Tongue (tissue), 2 donors: ENCODE measurements around the gene UTP14C. TPM values are rescaled to one million over a fixed set of nuclear protein-coding genes. Genes with fewer than 3 reads are reported as not detected.
"Not testable (repeated sequence)": the region's sequence is repeated elsewhere in the genome, so short reads cannot be mapped to it uniquely, and the experiment has no call there.

Source experiments
- DNase-seq: peaks from one replicate; pipeline ENCODE4 v3.0.0-alpha.2; 2015
- total RNA-seq: library from RNA; depleted of rRNA; stranded (reverse); fragments of >200 nt; gene quantifications from one replicate; pipeline ENCODE4 v1.2.3, GENCODE V29; 2014

The UTP14C gene
- total RNA-seq, 1 donor from 2014 or later: 29.5 TPM

DNA sequence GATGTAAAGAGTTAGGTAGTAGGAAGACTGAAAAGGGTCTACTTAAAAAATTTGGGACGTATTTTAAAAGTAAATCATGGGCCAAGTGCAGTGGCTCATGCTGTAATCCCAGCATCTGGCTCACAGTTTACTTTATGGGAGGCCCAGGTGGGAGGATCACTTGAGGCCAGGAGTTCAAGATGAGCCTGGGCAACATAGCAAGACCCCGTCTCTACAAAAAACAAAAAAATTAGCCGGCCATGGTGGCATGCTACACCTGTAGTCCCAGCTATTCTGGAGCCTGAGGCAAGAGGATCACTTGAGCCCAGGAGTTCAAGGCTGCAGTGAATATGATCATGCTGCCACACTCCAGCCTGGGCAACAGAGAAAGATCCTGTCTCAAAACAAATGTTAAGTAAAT lies 23.0 kb downstream of the UTP14C start:
- DNase-seq: no peak

DNA sequence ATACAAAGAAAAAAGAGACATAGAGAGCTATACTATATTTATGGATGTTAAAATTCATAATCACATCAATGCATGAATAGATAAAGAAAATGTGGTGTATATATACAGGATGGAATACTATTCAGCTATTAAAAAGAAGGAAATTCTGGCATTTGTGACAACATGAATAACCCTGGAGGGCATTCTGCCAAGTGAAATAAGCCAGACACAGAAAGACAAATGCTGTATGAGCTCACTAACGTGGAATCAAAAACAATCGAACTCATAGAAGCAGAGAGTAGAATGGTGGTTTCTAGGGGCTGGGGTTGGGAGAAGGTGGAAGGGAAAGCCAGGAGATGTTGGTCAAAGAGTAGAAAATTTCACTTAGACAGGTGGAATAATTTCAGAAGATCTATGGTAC lies 24.0 kb downstream of the UTP14C start:
- no peak for DNase-seq

DNA sequence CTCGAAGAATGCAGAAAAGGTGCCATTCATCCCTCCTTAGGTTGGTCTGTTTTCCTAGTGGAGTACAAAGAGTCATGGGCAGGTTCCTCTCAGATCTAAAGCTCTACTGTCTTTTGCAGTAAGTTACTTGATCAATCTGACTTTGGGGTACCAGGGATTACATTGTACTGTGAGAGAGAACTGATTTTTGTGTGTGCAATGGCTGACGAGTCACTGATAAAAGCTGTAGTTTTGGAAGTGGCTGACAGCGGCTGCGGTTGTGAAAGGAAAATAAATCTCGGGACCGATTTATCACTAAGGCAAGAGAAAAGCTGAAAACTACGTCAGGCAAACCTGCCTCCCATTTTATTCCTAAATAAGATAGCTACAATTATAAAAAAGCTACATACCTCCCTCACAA lies 26.9 kb downstream of the UTP14C start:
- no peak for DNase-seq

DNA sequence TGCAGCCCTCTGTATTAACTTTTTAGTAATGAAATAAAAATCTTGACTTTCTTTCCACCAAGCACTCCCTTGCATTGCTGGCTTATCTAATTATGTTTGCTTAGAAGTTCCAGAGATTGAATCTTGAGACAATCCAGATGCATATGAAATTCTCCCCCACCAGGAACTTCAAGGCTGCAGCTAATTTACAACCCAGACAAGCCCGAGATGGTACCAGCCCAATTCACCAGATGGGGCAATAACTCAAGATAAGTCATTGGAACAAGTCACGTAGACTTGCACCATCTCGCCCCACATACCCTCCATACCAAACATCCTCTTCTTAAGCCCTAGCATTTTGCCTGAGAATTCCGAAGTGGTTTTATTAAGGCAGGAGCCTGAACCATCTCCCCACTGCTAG lies 29.0 kb downstream of the UTP14C start:
- no peak for DNase-seq

DNA sequence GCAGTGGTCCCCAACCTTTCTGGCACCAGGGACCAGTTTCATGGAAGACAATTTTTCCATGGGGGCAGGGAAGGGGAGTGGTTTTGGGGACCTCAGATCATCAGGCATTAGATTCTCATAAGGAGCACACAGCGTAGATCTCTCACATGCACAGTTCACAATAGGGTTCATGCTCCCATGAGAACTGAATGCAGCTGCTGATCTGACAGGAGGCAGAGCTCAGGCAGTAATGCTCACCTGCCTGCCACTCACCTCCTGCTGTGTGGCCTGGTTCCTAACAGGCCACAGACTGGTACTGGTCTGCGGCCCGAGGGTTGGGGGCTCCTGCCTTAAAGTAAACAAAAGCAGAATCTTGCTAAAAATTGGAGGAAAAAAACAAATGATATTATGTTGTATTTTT lies 36.6 kb downstream of the UTP14C start:
- not testable (repeated sequence) for DNase-seq

DNA sequence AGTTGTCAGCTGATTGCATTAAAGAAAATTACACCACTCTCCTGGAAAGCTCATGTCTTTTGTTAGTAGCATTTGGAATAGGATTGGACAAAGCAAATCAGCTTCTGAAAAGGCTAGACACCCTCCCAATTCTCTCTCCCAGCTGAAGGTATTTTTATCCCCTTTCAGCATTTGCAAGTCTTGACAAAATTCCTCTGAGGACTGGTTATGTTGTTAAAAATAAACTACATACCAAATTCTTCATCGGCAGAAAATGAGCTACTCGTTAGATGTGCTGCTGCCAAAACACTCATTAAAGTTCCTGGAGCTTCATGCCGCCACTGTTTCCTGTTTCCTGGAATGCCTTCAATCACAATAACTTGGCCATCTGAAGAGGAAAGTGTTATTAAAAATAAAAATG lies 37.1 kb downstream of the UTP14C start:
- peak; percentile 11 for DNase-seq

DNA sequence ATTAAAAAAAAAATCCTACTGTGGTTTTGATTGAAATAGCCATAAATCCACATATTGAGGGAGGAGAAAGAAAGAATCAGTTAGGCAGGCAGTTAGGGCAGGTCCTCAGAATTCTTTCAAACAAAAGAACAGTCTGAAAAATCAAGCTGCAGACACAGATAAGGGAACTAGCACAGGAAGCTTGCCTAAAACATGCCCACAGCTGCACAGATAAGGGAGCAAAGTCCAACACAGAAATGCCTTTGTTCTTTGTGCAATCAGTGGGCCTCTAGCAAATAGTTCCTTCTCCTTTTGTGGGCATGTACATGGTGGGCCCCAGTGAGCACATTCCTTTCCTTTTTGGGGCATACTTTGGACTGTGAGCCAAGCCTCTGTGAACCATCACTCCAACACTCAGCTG lies 42.7 kb downstream of the UTP14C start:
- no peak for DNase-seq

DNA sequence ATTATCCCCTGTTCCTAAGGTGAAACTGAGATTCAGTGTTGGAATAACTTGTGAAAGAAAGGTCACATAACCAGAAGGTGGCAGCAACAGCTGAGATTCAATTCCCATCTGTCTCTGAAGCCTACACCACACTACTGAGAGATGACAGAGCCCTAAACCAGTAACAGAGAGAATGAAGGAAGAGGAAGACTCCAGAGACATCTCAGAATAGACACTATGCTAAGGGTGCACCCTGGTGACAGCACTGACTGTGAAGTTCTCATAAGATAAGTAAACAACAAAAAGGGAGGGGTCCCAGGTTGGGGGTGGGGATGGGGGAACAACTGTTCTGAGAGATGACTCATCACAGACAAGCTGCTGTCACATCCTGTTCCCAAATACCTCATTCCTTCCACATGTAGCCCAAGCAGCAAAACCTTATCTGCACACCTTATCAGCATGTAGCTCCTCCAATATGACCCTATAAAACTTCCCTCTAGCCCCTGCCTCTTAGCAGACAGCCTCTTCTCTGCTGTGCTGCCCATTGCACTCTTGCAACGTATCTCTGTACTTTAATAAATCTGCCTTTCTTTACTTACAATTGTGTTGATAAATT lies 46.5 kb downstream of the UTP14C start:
- DNase-seq: peak; percentile 2

Other genes with a start within 250 kb of the UTP14C start
- gene DHRS12, start 220.5 kb upstream of the UTP14C start, total RNA-seq: 10.2 TPM
- gene TMEM272, start 179.5 kb upstream of the UTP14C start, total RNA-seq: not detected
- gene CCDC70, start 162.7 kb upstream of the UTP14C start, total RNA-seq: not detected
- 5.5 TPM for gene ATP7B, start 13.2 kb upstream of the UTP14C start, total RNA-seq
- gene ALG11, start 12.3 kb upstream of the UTP14C start, total RNA-seq: 31.7 TPM
- 0.72 TPM for gene NEK5, start 104.4 kb downstream of the UTP14C start, total RNA-seq
- gene NEK3, start 134.9 kb downstream of the UTP14C start, total RNA-seq: 4.9 TPM